ENCODE data around the gene C1orf159.

Gene C1orf159

GRCh38 chr1:1148569-1148968, 32.7 kb upstream of the C1orf159 start:
- DNase-seq (ENCODE audit: insufficient read length, low spot score) (no peak), FAIRE-seq (no peak)
- TF ChIP-seq CTCF (IDR thresholded peaks at IDR 0.05; ENCODE audit: insufficient read depth, missing control alignments): no peak

GRCh38 chr1:1148061-1148460, 32.2 kb upstream of the C1orf159 start:
- no peak for DNase-seq (ENCODE audit: insufficient read length, low spot score)
- FAIRE-seq: no peak

GRCh38 chr1:1146596-1146995, 30.7 kb upstream of the C1orf159 start:
- no peak for FAIRE-seq
- no peak for DNase-seq (ENCODE audit: insufficient read length, low spot score)
- TF ChIP-seq CTCF (IDR thresholded peaks at IDR 0.05; ENCODE audit: insufficient read depth, missing control alignments): no peak

More at GRCh38 chr1:1148061-1148460, 32.2 kb upstream of the C1orf159 start:
- TF ChIP-seq CTCF (IDR thresholded peaks at IDR 0.05; ENCODE audit: insufficient read depth, missing control alignments): no peak

GRCh38 chr1:1146026-1146425, 30.1 kb upstream of the C1orf159 start:
- DNase-seq (ENCODE audit: insufficient read length, low spot score): no peak
- TF ChIP-seq CTCF (IDR thresholded peaks at IDR 0.05; ENCODE audit: insufficient read depth, missing control alignments): no peak
- no peak for FAIRE-seq

GRCh38 chr1:1145547-1145914, 29.6 kb upstream of the C1orf159 start:
- TF ChIP-seq CTCF (IDR thresholded peaks at IDR 0.05; ENCODE audit: insufficient read depth, missing control alignments): no peak
- FAIRE-seq (no peak), DNase-seq (ENCODE audit: insufficient read length, low spot score) (no peak)

GRCh38 chr1:1144843-1145546, 29.1 kb upstream of the C1orf159 start:
- no peak for DNase-seq (ENCODE audit: insufficient read length, low spot score)
- no peak for FAIRE-seq
- no peak for TF ChIP-seq CTCF (IDR thresholded peaks at IDR 0.05; ENCODE audit: insufficient read depth, missing control alignments)

GRCh38 chr1:1144122-1144842, 28.4 kb upstream of the C1orf159 start:
- FAIRE-seq: no peak
- DNase-seq (ENCODE audit: insufficient read length, low spot score): no peak
- TF ChIP-seq CTCF (IDR thresholded peaks at IDR 0.05; ENCODE audit: insufficient read depth, missing control alignments): no peak

All from D721Med (cell line).